ENCODE results near the gene TARS1.
A peak's percentile ranks its signal among the peaks of the same experiment; 100 is the strongest.

TARS1 gene
- 38.6 to 426 (median 316) reads per million in 3 experiments for total RNA-seq

GRCh38 chr5:33440482-33441240, at the start of gene TARS1:
Gene TARS1, plus strand, starts transcription at chr5:33440965. Its CDS starts 122 bp downstream, at chr5:33441087.
- DNase-seq, result peak; percentile 94

DNA sequence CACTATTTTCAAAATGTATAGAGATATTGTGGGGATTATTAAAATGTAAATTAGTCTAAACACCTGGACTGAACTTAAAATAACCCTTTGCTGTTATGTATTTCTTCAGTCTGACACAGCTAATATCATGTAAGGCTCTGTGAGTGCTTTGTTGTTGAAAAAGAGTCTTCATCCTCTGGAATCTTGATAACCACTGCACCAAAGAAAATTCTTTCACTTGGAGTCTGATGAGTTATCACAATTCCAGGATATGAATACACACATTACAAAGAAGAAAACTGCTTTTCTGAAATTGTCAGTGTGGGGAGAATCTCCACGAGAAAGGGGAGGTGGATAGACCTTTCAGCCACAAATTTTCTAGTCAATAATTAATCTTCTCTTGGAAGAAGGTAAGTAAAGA, 42.3 kb upstream of the TARS1 start:
- no peak for DNase-seq

DNA sequence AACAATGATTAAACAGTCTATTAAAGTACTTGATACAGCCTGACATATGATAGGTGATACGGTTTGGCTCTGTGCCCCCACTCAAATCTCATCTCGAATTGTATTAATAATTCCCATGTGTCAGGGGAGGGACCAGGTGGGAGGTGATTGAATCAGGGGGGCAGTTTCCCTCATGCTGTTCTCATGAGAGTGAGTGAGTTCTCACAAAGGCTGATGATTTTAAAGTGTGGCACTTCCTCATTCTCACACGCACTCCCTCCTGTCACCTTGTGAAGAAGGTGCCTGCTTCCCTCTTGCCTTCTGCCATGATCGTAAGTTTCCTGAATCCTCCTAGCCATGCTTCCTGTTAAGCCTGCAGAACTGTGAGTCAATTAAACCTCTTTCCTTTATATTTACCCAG, 40.1 kb upstream of the TARS1 start:
- DNase-seq, result no peak

DNA sequence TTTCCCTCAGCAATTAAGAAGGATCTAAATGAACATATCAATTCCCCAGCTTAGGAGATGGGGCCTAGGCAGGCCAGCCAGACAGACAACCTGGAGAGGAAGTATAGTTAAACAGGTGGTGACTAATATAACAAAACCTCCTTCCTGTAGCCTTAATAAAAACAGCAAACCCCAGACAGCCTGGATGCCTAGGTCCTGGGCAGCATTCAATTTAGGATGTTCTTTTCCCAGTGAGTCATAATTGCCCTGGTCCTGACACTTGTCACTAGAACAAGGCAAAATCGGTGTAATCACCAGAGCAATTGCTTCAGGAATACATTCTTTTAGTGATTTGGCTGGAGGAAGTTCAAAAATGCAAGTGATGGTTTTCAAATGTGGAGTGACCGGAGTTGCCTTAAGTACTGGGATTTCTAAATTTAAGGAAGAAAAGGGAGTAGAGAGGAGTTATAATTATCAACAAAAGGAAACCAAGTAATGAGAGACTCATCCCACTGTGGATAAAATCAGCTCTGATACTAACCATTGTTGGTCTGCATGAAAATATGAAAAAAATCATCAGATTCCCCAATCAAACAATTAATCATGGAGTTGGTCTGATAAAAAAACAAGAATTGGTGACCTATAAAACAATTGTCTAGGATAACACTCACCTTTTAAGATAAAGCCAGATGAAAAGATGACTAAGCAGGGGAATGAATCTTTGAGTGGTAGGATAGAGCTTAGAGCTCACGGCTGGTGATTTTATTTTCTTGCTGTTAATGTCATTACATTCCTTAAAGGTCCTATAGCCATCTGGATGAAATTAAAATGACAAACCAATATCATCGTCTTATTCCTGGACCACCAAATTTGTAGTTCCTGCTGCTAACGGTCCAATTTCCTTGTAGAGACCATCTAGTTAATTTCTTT, 39.0 kb upstream of the TARS1 start:
- no peak for DNase-seq

GRCh38 chr5:33403187-33403586, 37.6 kb upstream of the TARS1 start:
- no peak for DNase-seq

GRCh38 chr5:33408816-33409215, 31.9 kb upstream of the TARS1 start:
- no peak for DNase-seq

- no peak for DNase-seq
These were observed 31.2 kb upstream of the TARS1 start for GRCh38 chr5:33409435-33410170.

GRCh38 chr5:33410221-33410620, 30.5 kb upstream of the TARS1 start:
- DNase-seq, result no peak

- DNase-seq, result no peak
These were observed 29.3 kb upstream of the TARS1 start for GRCh38 chr5:33411498-33411897.

GRCh38 chr5:33415811-33416354, 24.9 kb upstream of the TARS1 start:
- no peak for DNase-seq

GRCh38 chr5:33417632-33418031, 23.1 kb upstream of the TARS1 start:
- DNase-seq, result no peak

- DNase-seq, result no peak
These were observed 19.8 kb upstream of the TARS1 start for GRCh38 chr5:33420946-33421345.

DNA sequence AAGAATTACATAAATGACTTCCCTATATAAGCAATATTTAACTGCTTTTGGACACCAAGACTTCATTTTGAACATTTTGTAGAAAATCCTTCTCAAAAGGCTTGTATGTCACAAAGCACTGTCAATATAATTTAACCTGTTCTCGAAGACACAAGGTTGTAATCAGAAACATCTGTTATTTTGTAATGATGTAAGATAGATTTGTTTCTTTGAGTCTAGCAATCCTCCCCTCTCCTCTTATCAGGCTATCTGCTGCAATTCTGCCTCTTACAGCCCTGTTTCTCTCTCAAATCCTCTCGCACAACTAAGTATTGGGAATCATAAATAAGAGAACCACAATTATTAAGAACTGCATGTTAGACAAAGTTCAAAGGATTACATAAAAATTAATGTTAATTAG, 18.6 kb upstream of the TARS1 start:
- DNase-seq, result no peak

- no peak for DNase-seq
These were observed 17.6 kb upstream of the TARS1 start for GRCh38 chr5:33423018-33423630.

DNA sequence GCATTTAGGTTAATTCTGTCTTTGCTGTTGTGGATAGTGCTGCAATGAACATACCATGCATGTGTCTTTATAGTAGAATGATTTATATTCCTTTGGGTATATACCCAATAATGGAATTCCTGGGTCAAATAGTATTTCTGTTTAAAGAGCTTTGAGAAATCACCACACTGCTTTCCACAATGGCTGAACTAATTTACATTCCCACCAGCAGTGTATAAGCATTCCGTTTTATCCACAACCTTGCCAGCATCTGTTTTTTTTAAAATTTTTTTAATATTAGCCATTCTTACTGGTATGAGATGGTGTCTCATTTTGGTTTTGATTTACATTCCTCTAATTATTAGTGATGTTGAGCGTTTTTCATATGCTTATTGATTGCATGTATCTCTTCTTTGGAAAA, 15.5 kb upstream of the TARS1 start:
- no peak for DNase-seq

DNA sequence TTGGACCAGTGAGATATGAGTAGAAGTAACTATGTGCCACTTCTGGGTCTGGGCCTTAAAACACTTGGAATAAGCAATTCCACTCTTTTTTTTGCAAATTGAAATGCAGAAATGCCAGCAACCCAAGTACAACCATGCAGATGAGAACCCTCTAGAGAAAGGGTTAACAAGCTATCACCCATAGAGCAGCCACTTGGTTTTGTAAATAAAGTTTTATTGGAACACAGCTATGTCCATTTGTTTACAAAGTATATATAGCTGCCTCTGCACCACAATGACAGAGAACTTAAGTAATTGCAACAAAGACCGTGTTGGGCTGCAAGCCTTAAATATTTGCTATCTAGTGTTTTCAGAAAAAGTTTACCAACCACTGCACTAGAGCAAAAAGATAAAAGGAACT, 9.8 kb upstream of the TARS1 start:
- no peak for DNase-seq

- DNase-seq, result no peak
These were observed 8.1 kb upstream of the TARS1 start for GRCh38 chr5:33432656-33433055.

DNA sequence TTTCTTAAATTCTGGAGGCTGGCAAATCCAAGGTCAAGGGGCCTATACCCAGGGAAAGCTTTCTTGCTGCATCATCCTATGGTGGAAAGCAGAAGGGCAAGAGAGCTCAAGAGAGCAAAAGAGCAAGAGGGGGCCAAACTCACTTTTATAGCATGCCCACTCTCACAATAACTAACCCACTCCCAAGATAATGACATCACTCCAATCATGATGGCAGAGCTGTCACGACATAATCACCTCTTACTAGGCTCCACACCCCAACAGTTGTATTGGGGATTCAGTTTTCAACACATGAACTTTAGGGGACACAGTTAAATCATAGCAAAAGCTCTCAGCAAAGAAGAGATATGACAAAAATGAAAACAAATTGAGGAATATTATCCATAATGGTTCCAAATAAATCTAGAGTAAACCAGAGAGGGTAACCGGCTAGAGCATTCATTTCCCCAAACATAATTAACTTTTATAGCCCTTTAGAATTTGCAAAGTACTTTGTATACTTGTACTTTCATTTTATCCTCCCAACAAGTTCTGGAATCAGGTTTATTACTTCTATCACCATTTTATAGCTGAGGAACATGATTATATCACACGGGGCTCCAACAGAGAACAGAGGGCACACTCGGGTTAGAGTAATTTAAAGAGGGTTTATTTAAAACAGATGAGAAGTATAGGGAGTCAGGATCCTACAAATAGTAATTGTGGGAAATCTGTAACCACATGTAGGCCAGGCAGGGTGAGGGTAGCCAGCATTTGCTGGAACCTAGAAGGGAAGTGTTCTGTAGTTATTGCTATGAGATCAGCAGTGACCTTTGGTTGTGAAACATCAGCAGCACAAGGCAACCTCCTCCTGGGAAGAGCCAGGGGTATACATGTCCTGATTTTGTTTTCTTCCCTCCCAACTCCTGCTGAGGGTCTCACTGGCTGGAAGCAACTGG, 7.2 kb upstream of the TARS1 start:
- no peak for DNase-seq

- DNase-seq, result peak; percentile 62
These were observed 4.8 kb upstream of the TARS1 start for GRCh38 chr5:33435893-33436490.

GRCh38 chr5:33438996-33439395, 1.8 kb upstream of the TARS1 start:
- DNase-seq, result no peak
